HepG2 (cell line): ENCODE results near the gene ZNF813. TPM values are rescaled to one million over a fixed set of nuclear protein-coding genes. Genes with fewer than 3 reads are reported as not detected.
A peak's percentile ranks its signal among the peaks of the same experiment; 100 is the strongest.
"Not testable (repeated sequence)": the region's sequence is repeated elsewhere in the genome, so short reads cannot be mapped to it uniquely, and the experiment has no call there.

Experiments
- ARID5B ChIP-seq: IDR thresholded peaks from 2 replicates; pipeline ENCODE4 v1.4.0; 2020; ENCODE audit warnings: mild to moderate bottlenecking, missing genetic modification reagents
- CEBPB ChIP-seq: IDR thresholded peaks from 2 replicates; pipeline ENCODE4 v1.6.1; 2011; ENCODE audit warnings: low read depth, low read length, improper control_type of control experiment, borderline replicate concordance
- CEBPG ChIP-seq: IDR thresholded peaks from 2 replicates; pipeline ENCODE4 v1.6.1; 2016
- CREB1 ChIP-seq, 2 experiments: fragments of 450-650 bp in 1 of 2; IDR thresholded peaks; 2 replicates each; pipeline ENCODE4 v1.6.1; 2016 to 2017; ENCODE audit warnings: control low read depth in 1 of 2, mild to moderate bottlenecking in 1 of 2, missing compliant biosample characterization in 1 of 2, missing genetic modification characterization in 1 of 2
- DPF2 ChIP-seq: sonication (generic); formaldehyde crosslinking; IDR thresholded peaks from 2 replicates; pipeline ENCODE4 v1.4.0; 2020; ENCODE audit warnings: mild to moderate bottlenecking, low read depth, missing genetic modification reagents, borderline replicate concordance
- MLX ChIP-seq: IDR thresholded peaks from 2 replicates; pipeline ENCODE4 v1.6.1; 2016
- MXI1 ChIP-seq: IDR thresholded peaks from 3 replicates; pipeline ENCODE4 v1.6.1; 2012; ENCODE audit warnings: low read depth, low read length, inconsistent platforms, borderline replicate concordance
- NCOA2 ChIP-seq: sonication (generic); formaldehyde crosslinking; IDR thresholded peaks from 2 replicates; pipeline ENCODE4 v1.8.0; 2022; ENCODE audit warnings: inconsistent platforms
- NCOR1 ChIP-seq: fragments of 200-600 bp; sonication (generic); IDR thresholded peaks from 2 replicates; pipeline ENCODE4 v1.7.0; 2017; ENCODE audit warnings: antibody characterized with exemption, low read length, borderline replicate concordance
- POGZ ChIP-seq: sonication (generic); formaldehyde crosslinking; IDR thresholded peaks from 2 replicates; pipeline ENCODE4 v1.4.0; 2020; ENCODE audit warnings: mild to moderate bottlenecking, missing genetic modification reagents
- PRDM10 ChIP-seq: sonication (generic); formaldehyde crosslinking; IDR thresholded peaks from 2 replicates; pipeline ENCODE4 v1.4.0; 2020; ENCODE audit warnings: low read depth, missing genetic modification reagents
- SALL1 ChIP-seq: sonication (generic); formaldehyde crosslinking; IDR thresholded peaks from 2 replicates; pipeline ENCODE4 v1.8.0; 2022; ENCODE audit warnings: mild to moderate bottlenecking, missing genetic modification reagents
- SOX6 ChIP-seq, 2 experiments: fragments of 450-650 bp in 1 of 2; sonication (generic) in 1 of 2; formaldehyde crosslinking in 1 of 2; IDR thresholded peaks; 2 replicates each; pipeline versions ENCODE4 v1.4.0 to v1.6.1; 2017 to 2020; ENCODE audit warnings: antibody characterized with exemption in 1 of 2, mild to moderate bottlenecking in 1 of 2, missing genetic modification reagents in 1 of 2
- THAP11 ChIP-seq: IDR thresholded peaks from 2 replicates; pipeline ENCODE4 v1.6.1; 2016; ENCODE audit warnings: missing biosample characterization, missing genetic modification reagents
- polyA plus RNA-seq, 8 experiments: library from polyadenylated mRNA; depleted of rRNA in 3 of 8; stranded (reverse) in 7 of 8; unstranded in 1 of 8; fragments of >200 nt; fragmentation: Illumina TruSeq in 4 of 8; extraction: Trizol in 4 of 8; gene quantifications; 2 replicates each; pipeline versions ENCODE4 v1.2.1 to v1.2.3, GENCODE V29; 2011 to 2016; ENCODE audit warnings: low read depth in 4 of 8, missing spikeins in 1 of 8, mixed read lengths in 1 of 8; ENCODE audit not compliant: insufficient read depth in 1 of 8
- total RNA-seq, 5 experiments: library from RNA; depleted of rRNA; stranded (reverse); fragments of >200 nt; fragmentation: Illumina TruSeq; extraction: Trizol; gene quantifications; 2 replicates each; pipeline ENCODE4 v1.2.3, GENCODE V29; 2016; ENCODE audit warnings: low read depth in 1 of 5
- TF ChIP-seq, protein P1 (sequence below): sonication (generic); formaldehyde crosslinking; IDR thresholded peaks from 2 replicates; pipeline ENCODE4 v1.8.0; 2022; ENCODE audit warnings: missing genetic modification reagents, mild to moderate bottlenecking, moderate library complexity, borderline replicate concordance
- TF ChIP-seq, protein P2 (sequence below): IDR thresholded peaks from 2 replicates; pipeline ENCODE4 v1.6.1; 2016; ENCODE audit warnings: mild to moderate bottlenecking

ZNF813 gene
- total and polyA plus RNA-seq, 2 of the 13 experiments (the other 11 are each of a cell fraction or from before 2014, with no cell fraction given): 2.1 to 8.9 TPM

DNA sequence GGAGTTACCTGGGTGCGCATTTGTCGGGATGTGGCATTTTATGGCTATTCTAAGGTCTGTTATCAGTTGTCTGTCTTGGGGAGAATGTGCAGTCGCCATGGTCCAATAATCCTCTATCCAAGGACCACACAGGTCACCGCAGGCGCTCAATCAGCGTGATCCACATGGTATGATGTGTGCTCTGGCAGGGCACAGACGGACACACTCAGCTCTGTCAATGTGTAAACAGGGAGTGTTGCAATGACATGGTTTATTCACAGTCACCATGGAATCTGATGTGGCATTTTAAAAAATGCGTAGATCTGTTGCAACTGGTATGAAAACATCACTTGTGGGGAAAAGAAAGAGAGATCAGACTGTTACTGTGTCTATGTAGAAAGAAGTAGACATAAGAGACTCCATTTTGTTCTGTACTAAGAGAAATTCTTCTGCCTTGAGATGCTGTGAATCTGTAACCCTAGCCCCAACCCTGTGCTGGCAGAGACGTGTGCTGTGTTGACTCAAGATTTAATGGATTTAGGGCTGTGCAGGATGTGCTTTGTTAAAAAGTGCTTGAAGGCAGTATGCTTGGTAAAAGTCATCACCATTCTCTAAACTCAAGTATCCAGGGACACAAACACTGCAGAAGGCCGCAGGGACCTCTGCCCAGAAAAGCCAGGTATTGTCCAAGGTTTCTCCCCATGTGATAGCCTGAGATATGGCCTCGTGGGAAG lies 29.9 kb downstream of the ZNF813 start (continued):
- TF ChIP-seq SOX6 (IDR thresholded peaks at IDR 0.05); CREB1 (CRISPR knock-in tag; IDR thresholded peaks at IDR 0.05): not testable (repeated sequence)
- TF ChIP-seq SOX6 (CRISPR knock-in tag; IDR thresholded peaks at IDR 0.05) (peak; percentile 68), PRDM10 (0 out of 2 replicates have a peak, but pooled peaks have one; percentile 50), ARID5B (peak; percentile 76), MXI1 (peak; percentile 57; the same call in 1 of the 3 replicates), CREB1 (IDR thresholded peaks at IDR 0.05) (peak; percentile 62; the same call in 1 of the 2 replicates), CEBPG (CRISPR knock-in tag) (peak; percentile 93), DPF2 (CRISPR knock-in tag) (peak; percentile 58; the same call in 1 of the 2 replicates), NCOA2 (peak; percentile 69), POGZ (CRISPR knock-in tag) (0 out of 2 replicates have a peak, but pooled peaks have one; percentile 26), MLX (0 out of 2 replicates have a peak, but pooled peaks have one; percentile 29), THAP11 (peak; percentile 57), SALL1 (CRISPR knock-in tag) (peak; percentile 92), NCOR1 (peak; percentile 37; the same call in 1 of the 2 replicates), CEBPB (peak; percentile 97)
- TF ChIP-seq, protein P1, sequence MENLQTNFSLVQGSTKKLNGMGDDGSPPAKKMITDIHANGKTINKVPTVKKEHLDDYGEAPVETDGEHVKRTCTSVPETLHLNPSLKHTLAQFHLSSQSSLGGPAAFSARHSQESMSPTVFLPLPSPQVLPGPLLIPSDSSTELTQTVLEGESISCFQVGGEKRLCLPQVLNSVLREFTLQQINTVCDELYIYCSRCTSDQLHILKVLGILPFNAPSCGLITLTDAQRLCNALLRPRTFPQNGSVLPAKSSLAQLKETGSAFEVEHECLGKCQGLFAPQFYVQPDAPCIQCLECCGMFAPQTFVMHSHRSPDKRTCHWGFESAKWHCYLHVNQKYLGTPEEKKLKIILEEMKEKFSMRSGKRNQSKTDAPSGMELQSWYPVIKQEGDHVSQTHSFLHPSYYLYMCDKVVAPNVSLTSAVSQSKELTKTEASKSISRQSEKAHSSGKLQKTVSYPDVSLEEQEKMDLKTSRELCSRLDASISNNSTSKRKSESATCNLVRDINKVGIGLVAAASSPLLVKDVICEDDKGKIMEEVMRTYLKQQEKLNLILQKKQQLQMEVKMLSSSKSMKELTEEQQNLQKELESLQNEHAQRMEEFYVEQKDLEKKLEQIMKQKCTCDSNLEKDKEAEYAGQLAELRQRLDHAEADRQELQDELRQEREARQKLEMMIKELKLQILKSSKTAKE (CRISPR knock-in tag): peak; percentile 55; the same call in 1 of the 2 replicates
- TF ChIP-seq, protein P2, sequence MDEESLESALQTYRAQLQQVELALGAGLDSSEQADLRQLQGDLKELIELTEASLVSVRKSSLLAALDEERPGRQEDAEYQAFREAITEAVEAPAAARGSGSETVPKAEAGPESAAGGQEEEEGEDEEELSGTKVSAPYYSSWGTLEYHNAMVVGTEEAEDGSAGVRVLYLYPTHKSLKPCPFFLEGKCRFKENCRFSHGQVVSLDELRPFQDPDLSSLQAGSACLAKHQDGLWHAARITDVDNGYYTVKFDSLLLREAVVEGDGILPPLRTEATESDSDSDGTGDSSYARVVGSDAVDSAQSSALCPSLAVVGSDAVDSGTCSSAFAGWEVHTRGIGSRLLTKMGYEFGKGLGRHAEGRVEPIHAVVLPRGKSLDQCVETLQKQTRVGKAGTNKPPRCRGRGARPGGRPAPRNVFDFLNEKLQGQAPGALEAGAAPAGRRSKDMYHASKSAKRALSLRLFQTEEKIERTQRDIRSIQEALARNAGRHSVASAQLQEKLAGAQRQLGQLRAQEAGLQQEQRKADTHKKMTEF: 0 out of 2 replicates have a peak, but pooled peaks have one; percentile 35
